HG02885 (cell line): Measurements from ENCODE around the gene METTL3.
"Not testable (repeated sequence)": the region's sequence is repeated elsewhere in the genome, so short reads cannot be mapped to it uniquely, and the experiment has no call there.

Experiments used
- ATAC-seq: cut with Tn5 transposase; IDR thresholded peaks from one replicate; pipeline ENCODE4 v1.9.1; 2021; ENCODE audit warnings: mild to moderate bottlenecking; ENCODE audit not compliant: unreplicated experiment, poor library complexity

The METTL3 gene

DNA sequence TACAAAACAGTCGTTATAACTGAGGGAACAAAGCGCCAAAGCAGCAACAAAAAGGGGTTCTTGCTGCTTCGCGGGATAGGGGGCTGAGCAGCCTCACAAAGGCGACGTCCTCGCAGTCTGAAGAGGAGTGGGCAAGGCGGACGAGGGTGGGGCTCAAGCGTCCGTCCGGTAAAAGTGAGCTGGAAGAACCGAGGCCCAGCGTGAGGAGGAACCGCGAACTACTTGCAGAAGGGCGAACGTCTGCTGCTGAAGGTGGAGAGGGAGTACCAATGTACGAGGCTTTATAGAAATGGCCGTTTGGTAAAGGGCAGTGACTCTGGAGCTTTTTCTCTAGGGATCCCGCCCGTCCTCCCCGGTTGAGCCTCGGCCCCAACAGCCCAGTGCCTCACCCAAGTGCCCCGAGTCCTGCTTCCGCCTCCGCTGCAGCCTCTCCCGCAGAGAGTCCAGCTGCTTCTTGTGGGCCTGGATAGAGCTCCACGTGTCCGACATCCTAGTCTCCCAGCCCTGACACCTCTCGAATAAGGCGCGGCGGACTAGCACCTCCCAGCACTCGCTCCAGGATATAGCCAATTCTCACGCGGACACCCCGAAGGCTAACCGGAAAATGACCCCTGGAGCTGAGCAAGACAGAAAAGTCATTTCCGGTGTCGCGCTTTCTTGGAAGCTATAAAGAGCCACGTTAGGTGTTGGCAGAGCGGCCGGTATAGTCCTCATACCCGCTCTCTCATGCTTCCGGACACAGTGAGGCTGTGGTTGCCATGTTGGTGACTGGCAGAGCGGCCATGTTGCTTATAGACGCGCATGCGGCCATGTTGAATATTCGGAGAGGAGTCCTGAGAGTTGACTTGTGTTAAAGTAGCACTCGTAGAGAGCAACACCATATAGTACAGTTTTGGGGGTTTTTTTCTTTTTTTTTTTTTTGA is at the start of gene METTL3:
Gene METTL3 (minus strand): TSS at position 606 of the 923 bp plus-strand sequence. CDS start 117 bp downstream, at position 489.
- ATAC-seq, result peak; percentile 100

DNA sequence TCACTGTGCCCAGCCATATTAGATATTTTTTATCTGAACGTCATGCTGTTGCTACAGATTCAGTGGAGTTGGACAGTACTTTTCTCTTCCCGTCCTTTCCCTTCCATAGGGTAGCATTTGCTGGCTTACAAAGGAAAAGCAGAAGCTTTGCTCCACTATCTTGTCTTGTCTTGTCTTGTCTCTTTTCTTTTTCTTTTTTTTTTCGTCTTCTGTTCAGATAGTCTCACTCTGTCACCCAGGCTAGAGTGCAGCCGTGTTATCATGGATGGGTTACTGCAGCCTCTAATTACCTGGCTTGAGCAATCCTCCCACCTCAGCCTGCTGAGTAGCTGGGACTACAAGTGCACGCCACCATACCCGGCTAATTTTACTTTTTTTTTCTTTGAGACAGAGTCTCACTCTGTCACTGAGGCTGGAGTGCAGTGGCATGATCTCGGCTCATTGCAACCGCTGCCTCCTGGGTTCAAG is 47.6 kb upstream of the METTL3 start:
- no peak for ATAC-seq

DNA sequence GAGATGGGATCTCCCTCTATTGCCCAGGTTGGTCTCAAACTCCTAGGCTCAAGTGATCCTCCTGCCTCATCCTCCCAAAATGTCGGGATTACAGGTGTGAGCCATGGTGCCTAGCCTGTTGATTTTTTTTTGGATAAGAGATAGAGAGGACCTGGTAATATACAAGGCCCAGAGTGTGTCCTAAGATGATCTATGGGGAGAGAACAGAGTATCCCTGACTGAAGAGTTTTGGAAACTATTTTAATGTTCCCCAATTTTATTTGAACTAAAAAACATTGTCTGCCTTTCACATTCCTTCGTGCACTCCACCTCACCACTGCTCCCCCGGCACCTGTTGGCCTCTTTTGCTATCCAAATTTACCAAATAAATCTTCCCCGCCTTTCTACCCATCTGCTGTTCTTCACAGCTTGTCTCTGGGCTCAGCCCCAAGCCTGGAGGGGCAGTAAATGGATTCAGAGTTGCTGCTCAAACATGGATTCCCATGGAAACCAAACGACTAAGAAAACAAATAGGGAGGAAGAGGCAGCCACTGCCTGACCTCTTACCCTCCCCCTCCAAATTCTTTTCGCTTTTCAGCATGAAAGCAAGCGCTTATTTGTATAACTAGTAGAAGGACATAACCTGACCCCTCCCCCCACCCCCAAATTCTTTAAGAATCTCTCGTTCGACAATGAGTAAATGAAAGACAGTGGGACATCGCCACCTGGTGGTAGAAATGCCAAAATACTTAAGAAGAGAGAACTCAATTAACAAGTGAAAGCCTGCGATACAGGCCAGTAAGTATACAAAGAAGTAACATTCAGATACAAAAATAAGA is 46.2 kb upstream of the METTL3 start:
- ATAC-seq, result peak; percentile 67

DNA sequence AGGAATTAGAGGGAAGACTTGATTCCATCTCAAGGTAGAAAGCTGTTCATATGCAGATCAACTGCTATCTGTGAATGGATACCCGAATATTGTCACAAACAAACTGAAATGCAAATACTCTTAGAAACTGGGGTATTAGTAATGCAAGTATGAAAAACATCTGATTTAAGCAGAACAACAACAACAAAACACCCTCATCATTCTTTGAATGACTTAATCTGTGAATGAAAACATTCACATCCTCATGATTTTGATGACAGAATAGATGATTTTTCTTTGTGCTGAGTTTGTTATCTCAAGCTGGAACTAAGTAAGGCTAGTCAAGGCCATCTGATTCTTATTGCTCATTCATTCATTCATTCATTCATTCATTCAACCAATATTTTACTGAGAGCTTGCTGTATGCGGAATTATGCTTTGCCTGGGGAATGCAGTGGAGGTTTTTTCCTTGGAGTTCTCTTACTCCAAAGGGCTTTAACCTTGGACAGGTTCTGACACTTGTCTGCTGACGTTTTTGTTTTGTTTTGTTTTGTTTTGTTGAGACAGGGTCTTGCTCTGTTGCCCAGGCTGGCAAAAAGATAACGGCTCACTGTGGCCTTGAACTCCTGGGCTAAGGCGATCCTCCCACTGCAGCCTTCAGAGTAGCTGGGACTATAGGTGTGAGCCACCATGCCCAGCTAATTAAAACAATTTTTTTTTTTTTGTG is 45.4 kb upstream of the METTL3 start:
- ATAC-seq, result no peak

DNA sequence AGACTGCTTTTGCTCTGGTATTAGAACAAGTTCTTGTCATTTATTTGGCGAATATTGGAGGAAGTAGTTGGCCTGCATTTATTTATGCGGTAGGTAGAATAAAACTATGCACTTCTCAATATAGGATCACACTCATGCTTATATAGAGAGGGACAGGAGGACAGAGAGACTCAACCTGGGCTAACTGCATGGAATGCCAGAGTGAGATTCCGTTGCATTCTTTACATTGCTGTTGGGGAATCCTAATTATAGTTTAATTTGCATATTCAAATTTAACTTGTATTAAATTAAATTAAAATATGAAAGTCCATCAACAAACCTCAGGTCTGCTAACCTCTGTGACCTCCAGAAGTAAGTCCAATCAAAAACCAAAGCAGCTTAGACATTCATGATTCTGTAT is 42.1 kb upstream of the METTL3 start:
- ATAC-seq, result no peak

DNA sequence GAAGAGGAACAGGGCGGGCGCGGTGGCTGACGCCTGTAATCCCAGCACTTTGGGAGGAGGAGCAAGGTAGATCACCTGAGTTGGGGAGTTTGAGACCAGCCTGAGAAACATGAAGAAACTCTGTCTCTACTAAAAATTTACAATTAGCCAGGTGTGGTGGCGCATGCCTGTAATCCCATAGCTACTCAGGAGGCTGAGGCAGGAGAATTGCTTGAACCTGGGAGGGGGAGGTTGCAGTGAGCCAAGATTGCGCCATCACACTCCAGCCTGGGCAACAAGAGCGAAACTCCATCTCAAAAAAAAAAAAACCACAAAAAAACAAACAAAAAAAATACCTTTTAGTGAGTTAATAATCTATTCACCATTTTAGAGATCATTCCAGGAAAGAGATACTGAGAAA is 33.4 kb upstream of the METTL3 start:
- ATAC-seq, result not testable (repeated sequence)

DNA sequence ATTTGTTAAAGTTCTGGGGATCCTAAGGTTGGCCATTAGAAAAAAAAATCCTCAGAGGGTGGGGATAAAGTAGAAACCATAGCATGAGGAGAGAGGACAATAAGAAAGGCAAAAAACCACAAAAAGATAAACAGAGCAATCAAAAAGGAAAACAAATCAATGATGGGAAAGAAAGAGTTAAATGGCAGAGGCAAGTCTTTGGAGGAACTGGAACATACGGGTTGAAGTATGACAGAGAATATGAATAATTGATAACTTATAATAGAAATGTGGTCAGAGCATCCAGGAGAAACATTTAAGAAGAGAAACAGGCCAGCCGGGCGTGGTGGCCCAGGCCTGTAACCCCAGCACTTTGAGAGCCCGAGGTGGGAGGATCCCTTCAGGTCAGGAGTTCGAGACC is 32.8 kb upstream of the METTL3 start:
- ATAC-seq, result no peak

DNA sequence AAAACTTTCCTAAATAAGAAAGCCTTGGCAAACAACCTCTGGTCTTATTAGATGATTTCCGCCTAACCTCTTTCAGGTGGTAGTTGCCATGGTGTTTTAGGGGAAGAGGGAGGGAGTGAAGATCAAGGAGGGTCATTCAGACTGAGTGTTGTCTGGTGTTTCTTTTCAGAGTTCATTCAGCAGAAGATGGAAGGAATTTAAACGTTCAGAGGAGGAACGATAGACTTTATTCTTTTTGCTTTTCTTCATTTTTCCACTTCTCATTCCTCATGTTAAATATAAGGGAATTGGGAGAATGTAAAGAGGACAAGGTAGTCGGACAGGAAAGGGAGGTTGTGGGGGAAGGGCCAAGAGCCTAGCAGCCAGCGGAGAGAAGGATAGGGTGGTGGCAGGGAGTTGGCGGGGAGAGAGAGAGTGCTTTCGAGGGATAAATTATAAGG is 32.4 kb upstream of the METTL3 start:
- no peak for ATAC-seq

DNA sequence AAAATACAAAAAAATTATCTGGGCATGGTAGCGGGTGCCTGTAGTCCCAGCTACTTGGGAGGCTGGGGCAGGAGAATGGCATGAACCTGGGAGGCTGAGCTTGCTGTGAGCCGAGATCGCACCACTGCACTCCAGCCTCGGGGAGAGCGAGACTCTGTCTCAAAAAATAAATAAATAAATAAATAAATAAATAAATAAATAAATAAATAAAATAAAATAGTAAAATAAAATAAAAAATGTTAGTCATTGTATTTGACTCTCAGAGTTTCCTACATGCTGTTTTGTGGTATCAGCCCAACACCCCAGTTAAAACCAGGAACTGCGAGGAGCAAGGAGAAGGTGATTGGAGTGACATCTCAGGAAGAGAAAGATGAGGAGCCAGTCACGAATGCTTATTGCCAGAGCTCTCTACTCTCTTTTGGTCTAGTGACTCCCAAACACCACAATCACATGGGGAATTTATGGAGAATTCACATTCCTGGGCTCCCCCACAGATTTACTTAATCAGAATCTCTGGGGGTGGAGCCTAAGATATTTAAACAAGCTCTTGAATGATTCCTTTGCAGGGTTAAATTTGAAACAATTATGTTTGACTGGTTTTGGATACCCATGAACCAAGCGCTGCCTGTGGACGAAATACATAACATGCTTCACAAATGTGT is 30.4 kb upstream of the METTL3 start:
- no peak for ATAC-seq

DNA sequence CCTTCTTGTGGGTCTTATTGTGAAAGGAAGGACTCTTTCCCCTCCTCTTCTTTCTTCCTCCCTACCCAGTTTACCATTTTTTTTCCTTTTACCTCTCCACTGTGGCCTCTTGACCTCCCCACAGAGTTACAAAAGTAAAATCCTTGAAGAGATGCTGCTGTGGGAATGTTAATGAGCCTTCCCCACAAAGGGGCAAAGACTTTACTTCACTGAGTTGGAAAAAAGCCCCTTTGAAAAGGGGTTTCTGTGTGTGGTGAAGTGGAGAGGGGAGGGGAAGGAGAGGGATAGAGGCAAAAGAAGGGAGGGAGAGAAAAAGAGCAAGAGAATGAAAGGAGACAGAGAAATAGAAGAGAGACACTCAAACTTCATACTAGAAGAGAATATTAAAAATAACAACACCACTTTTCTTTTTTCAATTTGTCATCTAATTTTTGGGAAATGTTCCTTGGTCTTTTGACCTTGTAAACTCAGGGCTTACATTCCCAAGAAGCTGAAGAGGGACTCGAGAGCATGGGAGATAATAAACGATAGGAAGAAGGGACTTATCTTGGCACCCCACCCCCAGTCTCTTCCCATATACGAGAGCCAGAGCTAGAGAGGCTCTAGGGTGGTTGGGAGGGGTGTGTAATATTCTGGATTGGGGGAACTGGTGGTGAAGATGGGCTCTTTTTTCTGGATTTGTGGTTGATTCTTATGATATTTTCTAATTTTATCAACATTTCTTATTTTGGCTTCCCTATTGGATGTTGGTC is 28.2 kb upstream of the METTL3 start:
- ATAC-seq, result no peak

DNA sequence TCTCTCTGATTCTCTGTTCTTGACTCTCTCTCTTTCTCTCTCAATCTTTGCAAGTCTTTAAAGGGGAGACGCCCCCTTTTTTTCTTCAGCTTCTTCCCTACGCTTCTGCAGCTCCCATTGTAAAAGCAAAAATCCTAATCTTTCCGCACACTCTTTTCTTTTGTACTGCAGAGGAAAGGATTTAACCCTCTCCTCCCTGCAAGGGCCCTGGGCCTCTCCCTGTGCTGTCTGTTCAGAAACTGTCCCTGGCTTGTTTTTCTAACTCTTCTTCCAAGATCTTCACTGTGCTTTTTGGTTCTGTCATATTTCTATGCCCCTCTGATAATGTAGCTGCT is 25.9 kb upstream of the METTL3 start:
- ATAC-seq, result no peak

DNA sequence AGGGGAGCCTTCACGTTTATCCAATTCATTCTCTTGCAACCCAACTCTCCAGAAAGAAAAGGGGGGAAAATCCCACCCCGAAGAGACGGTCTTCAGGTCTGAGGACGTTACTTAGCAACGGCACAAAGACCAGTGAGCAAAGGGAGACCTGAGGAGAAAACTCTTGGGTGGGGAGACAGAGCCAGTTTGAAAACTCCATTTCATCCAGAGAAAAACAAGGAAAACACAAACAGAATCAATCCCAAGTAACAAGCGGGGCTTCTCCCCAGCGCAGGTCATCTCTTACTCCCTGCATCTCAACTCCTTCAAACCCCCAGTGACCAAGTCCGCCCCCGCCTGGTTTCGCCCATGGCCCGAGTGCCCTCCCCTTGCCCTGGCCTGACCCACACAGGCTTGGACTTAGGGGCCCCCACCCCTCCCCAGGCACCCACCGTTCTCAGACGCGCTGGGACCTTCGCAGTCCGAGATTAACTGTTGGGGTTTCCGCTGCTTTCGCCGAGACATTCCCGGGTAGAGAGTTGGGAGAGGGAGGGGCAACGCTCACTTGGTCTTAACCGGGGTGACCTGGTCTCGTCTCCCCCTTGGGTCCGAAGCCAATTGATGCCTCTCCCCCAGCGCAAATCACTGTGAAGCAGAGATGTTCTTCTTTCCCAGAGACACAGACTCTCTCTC is 25.4 kb upstream of the METTL3 start:
- ATAC-seq, result no peak

DNA sequence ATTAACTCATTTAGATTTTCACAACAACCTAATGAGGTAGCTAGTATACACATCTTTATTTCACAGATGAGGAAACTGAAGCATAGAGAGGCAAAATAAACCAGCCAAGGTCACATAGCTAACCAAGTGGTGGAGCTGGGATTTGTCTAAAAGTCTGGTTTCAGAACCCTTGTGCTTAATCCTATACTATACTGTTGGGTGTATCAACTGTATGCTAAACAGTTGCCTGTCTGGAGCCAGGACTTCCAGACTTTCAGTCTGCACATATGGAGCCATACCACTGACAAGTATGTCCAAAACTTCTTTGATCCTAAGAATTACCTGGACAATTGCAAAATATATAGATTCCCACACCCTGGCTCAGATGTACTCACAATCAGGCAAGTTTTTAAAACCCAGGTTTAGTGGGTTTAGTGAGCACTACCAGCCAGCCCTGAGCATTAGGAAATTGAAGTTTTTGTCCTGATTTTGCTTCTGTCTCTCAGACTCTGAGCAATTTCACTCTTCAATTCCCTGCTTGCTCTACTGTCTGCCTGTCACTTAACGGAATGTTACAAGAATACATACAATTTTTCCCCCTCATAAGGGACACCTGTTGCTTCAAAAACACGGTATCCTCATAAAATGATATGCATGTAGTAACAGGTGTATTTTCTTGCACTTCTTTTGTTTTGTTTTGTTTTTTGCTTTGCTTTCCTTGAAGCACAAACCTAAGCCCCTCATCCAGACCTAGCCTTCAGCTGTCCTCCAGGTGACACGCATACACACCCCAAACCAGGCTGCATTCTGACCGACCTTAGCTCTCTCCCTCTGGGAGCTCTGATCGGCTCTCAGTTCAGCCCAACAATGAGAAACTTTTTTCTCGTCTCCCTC is 24.6 kb upstream of the METTL3 start:
- no peak for ATAC-seq

DNA sequence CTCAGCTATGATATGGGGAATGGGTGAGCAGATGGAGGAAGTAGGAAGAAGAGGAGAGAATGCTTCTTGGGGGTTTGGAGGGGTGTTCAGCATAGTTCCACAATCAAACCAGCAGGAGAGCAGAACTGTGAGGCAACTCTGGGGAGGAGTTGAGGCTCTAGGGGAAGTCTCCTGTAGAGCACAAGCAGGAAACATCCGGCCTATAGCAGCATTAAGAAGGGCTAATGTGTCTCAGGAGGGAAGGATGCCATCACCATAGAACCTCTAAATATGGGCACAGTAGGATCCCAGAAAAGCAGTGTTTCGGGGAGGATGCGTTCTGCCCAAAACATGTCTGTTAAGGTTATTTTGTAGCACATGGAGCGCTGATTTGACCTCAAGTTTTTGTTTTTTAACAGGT is 23.4 kb upstream of the METTL3 start:
- ATAC-seq, result no peak

DNA sequence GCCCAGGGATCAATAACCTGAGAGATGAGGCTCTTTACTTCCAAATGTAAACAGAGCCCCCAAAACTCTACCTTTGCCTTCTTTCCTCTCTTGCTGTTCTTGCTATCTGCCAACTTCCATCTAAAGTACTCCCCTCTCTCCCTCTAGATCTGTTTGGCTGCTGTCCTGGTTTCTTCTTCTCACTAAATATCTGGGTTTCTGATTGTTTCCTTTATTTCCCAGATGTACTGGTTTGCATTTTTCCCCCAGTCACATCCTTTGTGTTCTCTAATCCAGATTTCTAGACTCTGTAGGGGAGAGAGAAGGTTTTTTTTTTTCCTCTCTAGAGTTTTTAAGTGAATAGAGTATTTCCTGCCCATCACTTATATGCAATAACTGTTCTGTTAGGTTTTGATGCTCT is 22.2 kb upstream of the METTL3 start:
- no peak for ATAC-seq

DNA sequence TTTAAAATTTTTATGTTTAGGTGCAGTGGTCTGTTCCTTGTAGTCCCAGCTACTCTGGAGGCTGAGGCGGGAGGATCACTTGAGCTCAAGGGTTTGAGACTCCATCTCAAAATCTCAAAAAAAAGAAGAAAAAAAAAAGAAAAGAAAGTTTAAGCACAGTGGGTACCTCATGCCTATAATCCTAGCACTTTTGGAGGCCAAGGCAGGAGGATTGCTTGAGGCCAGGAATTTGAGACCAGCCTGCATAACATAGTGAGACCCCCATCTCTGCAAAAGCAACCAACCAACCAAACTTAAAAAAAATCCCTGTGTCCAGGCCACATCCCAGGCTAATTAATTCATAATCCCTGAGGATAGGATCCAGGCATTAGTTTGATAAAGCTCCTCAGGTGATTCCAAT is 18.4 kb upstream of the METTL3 start:
- no peak for ATAC-seq

DNA sequence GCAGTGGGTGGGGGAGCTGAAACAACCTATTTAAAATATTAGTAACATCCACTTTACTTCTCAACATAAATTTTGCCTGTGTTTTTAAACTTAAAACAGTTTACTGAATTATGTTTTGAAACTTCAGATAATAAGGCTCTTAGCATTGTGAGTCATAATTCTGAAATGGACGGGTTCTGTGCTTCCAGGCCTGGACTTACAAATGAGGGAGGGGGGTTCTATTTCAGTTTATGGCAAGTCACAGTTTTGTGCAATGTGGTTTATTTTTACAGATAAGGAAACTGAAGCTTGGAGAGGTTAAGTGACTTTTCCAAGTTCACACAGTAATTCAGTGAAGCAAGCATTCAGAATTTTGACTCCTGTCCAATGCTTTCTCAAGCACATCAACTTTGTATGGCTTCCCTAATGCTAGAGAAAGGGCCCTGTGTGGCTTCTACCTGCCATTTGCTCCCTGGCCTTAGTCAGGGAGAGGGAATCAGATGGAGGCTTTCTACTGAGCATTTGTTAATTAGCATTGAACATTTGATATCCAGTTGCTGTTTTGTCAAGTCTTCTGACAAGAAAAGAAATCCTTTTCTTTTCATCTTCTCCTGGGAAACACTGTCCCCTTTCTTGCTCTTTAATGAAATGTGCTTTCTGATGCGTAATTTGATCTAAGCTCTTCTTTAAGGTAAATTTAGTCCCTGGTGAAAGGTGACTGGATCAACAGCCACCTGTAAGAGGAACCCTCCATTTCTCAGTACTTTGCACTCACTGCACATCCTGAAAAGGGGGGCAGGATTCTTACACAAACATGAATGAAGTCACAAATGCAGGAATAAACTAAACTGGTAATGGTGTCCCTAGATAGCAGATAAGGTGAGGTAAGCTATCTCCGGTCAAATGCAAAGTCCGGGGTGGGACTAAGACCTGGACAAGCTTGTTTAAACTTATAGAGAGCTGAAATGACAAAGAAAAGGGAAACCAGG is 17.5 kb upstream of the METTL3 start:
- ATAC-seq, result no peak
